CD4-positive, alpha-beta memory T cell (primary cell): ENCODE measurements around the gene RCE1. TPM values are rescaled to one million over a fixed set of nuclear protein-coding genes. Genes with fewer than 3 reads are reported as not detected.
A peak's percentile ranks its signal among the peaks of the same experiment; 100 is the strongest.

Source experiments
- CTCF ChIA-PET: fragments of 350-600 bp; sonication (Branson Sonifier 250); formaldehyde crosslinking; loops from one replicate; lab custom pipeline; 2021; ENCODE audit warnings: inconsistent platforms; ENCODE audit not compliant: partially characterized antibody; lab: Charles Lee
- POLR2A ChIA-PET: fragments of 350-600 bp; sonication (Branson Sonifier 250); formaldehyde crosslinking; loops from one replicate; lab custom pipeline; 2021; ENCODE audit not compliant: partially characterized antibody; lab: Charles Lee
- DNase-seq, 5 donors: peaks; one replicate each; pipeline versions ENCODE4 v3.0.0 to v3.0.0-alpha.2; 2020 to 2022; ENCODE audit warnings: mixed read lengths in 1 of 5
- H3K27ac ChIP-seq: one replicate; pipeline ENCODE4 v1.7.0; 2013; ENCODE audit warnings: low read depth, low read length
- H3K27me3 ChIP-seq: 2 replicates; pipeline ENCODE4 v1.7.0; 2013; ENCODE audit warnings: mild to moderate bottlenecking, low read length, moderate library complexity; ENCODE audit not compliant: insufficient read depth
- H3K36me3 ChIP-seq: 2 replicates; pipeline ENCODE4 v1.7.0; 2013; ENCODE audit warnings: mild to moderate bottlenecking, low read length, moderate library complexity; ENCODE audit not compliant: insufficient read depth
- H3K4me1 ChIP-seq: 2 replicates; pipeline ENCODE4 v1.7.0; 2013; ENCODE audit warnings: mild to moderate bottlenecking, low read length, moderate library complexity; ENCODE audit not compliant: insufficient read depth
- H3K4me3 ChIP-seq, 2 donors: one replicate each; pipeline ENCODE4 v1.7.0; 2013; ENCODE audit warnings: low read length in 2 of 2, mild to moderate bottlenecking in 1 of 2
- H3K9me3 ChIP-seq, 2 donors: one replicate each; pipeline ENCODE4 v1.7.0; 2013; ENCODE audit warnings: low read length in 2 of 2, control low read depth in 1 of 2; ENCODE audit not compliant: control insufficient read depth in 1 of 2
- H3K27ac Mint-ChIP-seq, 7 donors: one replicate each; pipeline ENCODE4 v1.8.0; 2020 to 2021; ENCODE audit warnings: mixed read lengths in 7 of 7, mild to moderate bottlenecking in 6 of 7, inconsistent platforms in 3 of 7, moderate library complexity in 3 of 7
- H3K27me3 Mint-ChIP-seq, 2 donors: one replicate each; pipeline ENCODE4 v1.8.0; 2020 to 2021; ENCODE audit warnings: mixed read lengths in 2 of 2
- H3K36me3 Mint-ChIP-seq, 2 donors: one replicate each; pipeline ENCODE4 v1.8.0; 2020 to 2021; ENCODE audit warnings: mixed read lengths in 2 of 2, inconsistent platforms in 1 of 2, mild to moderate bottlenecking in 1 of 2
- H3K4me1 Mint-ChIP-seq, 4 donors: one replicate each; pipeline ENCODE4 v1.8.0; 2020 to 2021; ENCODE audit warnings: mixed read lengths in 4 of 4, mild to moderate bottlenecking in 1 of 4
- H3K4me3 Mint-ChIP-seq, 8 donors: one replicate each; pipeline ENCODE4 v1.8.0; 2020 to 2021; ENCODE audit warnings: mixed read lengths in 8 of 8, mild to moderate bottlenecking in 7 of 8, moderate library complexity in 6 of 8, inconsistent platforms in 3 of 8
- H3K9me3 Mint-ChIP-seq, 8 donors: one replicate each; pipeline ENCODE4 v1.8.0; 2020 to 2021; ENCODE audit warnings: mixed read lengths in 8 of 8, mild to moderate bottlenecking in 5 of 8, inconsistent platforms in 3 of 8, moderate library complexity in 1 of 8
- intact Hi-C: fragments of 100-400 bp; cut with micrococcal nuclease; formaldehyde crosslinking; loops from one replicate; pipeline ENCODE4 v1.15.1; 2023
- polyA plus RNA-seq, 2 donors: library from polyadenylated mRNA; unstranded; fragments of 300-500 nt; fragmentation: Illumina TruSeq; gene quantifications; one replicate each; pipeline ENCODE4 v1.2.3, GENCODE V29; 2021
- total RNA-seq, 2 experiments: library from RNA; stranded (reverse); gene quantifications; one replicate each; pipeline ENCODE4 v1.2.3, GENCODE V29; 2021

The RCE1 gene
- total and polyA plus RNA-seq, 4 experiments from 2014 or later: 23.3 to 34.5 (median 30.7) TPM

- H3K27ac ChIP-seq: no peak overlapping the region
- no peaks in the 10 kb centered on the region for H3K27me3 Mint-ChIP-seq
- no peaks in the 10 kb centered on the region for H3K36me3 Mint-ChIP-seq
- no peak overlapping the region for H3K27ac Mint-ChIP-seq
- intact Hi-C loops: no loop called here
- no peaks in the 10 kb centered on the region for H3K36me3 ChIP-seq
- H3K4me3 Mint-ChIP-seq: no peak overlapping the region
- H3K4me3 ChIP-seq: no peak overlapping the region
- DNase-seq: no peak
- no peaks in the 10 kb centered on the region for H3K27me3 ChIP-seq
- H3K9me3 ChIP-seq: no peaks in the 10 kb centered on the region
- POLR2A ChIA-PET: no interaction called here
- no peaks in the 10 kb centered on the region for H3K9me3 Mint-ChIP-seq
- peaks cover 2 to 13% (median 7%) of the 10 kb centered on the region in 4 donors for H3K4me1 Mint-ChIP-seq
- H3K4me1 ChIP-seq: peaks cover 8% of the 10 kb centered on the region
- CTCF ChIA-PET: no interaction called here
Observed at GRCh38 chr11:66866007-66866406, 22.8 kb downstream of the RCE1 start.

DNA sequence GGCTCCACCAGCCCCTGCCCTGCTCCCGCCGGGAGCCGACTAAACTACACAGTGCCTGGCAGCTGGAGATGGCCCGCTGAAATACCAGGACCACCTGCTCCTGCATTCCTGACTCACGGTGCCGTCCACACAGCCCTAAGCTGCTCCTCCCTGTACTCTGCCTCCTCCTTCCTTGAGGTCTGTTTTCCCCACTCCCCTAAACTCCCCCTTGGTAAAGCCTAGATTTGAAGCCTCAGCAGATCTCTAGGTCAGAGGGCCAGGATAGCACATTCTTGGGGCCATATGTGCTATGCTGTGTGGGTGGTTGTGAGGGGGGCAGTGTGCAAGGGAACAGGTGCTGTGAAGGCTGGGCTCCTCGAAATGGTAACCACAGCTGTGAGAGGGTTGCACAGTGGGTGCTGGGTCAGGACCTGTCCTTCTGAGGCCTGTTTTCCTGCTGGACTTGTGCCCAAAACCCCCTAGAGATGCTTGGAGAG is 23.3 kb downstream of the RCE1 start:
- Mint-ChIP-seq H3K27me3 (no peaks in the 10 kb centered on the region), H3K36me3 (no peaks in the 10 kb centered on the region), H3K9me3 (no peaks in the 10 kb centered on the region), H3K27ac (no peak overlapping the region), H3K4me3 (no peak overlapping the region), H3K4me1 (peaks cover 2 to 13% (median 7%) of the 10 kb centered on the region in 4 donors)
- H3K4me1 ChIP-seq: peaks cover 8% of the 10 kb centered on the region
- no peaks in the 10 kb centered on the region for H3K36me3 ChIP-seq
- DNase-seq: no peak
- POLR2A ChIA-PET: no interaction called here
- intact Hi-C loops: no loop called here
- H3K4me3 ChIP-seq: no peak overlapping the region
- no peaks in the 10 kb centered on the region for H3K9me3 ChIP-seq
- CTCF ChIA-PET: interaction anchor here (1.5 kb wide), 1 partner anchor 174 kb away, joined by 3 read pairs; no protein-coding TSS in a partner anchor
- no peak overlapping the region for H3K27ac ChIP-seq
- H3K27me3 ChIP-seq: no peaks in the 10 kb centered on the region

DNA sequence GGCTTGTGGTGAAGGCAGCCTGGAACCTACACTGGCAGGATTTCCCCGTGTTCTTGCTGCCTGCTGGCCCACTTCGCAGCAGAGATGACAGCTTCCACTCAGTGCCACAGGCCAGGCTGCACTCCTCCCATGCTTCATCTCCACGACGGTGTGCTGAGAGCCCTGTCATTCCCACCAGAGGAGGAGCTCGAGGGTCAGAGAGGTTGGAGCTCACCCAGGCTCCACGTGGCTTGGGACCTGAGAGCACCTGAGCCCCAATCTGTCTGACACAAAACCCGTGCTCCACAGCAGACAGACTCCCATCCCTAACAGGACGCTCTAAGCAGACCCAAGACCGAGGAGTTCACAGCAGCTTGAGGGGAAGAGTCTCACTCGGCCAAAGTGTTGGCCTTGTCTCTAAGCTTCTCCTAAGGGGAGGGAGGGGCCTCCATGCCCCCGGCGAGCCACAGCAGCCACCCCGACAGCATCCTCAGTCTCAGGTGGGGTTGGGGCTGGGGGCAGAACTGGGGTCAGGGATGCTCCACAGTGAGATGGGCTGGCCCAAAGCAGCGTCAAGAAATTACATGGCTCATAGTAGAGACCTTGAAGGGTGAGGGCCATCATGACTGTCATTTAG is 24.3 kb downstream of the RCE1 start:
- Mint-ChIP-seq H3K4me3 (no peak overlapping the region), H3K4me1 (peaks cover 2 to 13% (median 7%) of the 10 kb centered on the region in 4 donors), H3K9me3 (no peaks in the 10 kb centered on the region), H3K27me3 (no peaks in the 10 kb centered on the region), H3K27ac (peak overlapping the region in 1 of 7 donors; percentile 74), H3K36me3 (no peaks in the 10 kb centered on the region)
- Histone ChIP-seq H3K4me3 (no peak overlapping the region), H3K27me3 (no peaks in the 10 kb centered on the region), H3K36me3 (no peaks in the 10 kb centered on the region), H3K27ac (no peak overlapping the region), H3K4me1 (peaks cover 8% of the 10 kb centered on the region), H3K9me3 (no peaks in the 10 kb centered on the region)
- CTCF ChIA-PET: interaction anchor here (1.3 to 1.5 kb wide), 2 partner anchors 172 to 175 kb away, joined by 3 to 4 read pairs; no protein-coding TSS in a partner anchor
- no peak for DNase-seq
- POLR2A ChIA-PET: interaction anchor here (0.9 kb wide), 1 partner anchor 25 kb away, joined by 3 read pairs; no protein-coding TSS in a partner anchor
- intact Hi-C loops: loop anchor here (1.0 kb wide), 2 partner anchors 33 to 123 kb away; a partner anchor contains a TSS

GRCh38 chr11:66868082-66868725 is 25.0 kb downstream of the RCE1 start:
- ChIA-PET POLR2A (interaction anchor here (0.9 kb wide), 1 partner anchor 26 kb away, joined by 3 read pairs; no protein-coding TSS in a partner anchor), CTCF (interaction anchor here (1.3 to 1.5 kb wide), 2 partner anchors 173 to 176 kb away, joined by 3 to 4 read pairs; no protein-coding TSS in a partner anchor)
- Histone ChIP-seq H3K27me3 (no peaks in the 10 kb centered on the region), H3K4me3 (no peak overlapping the region), H3K9me3 (no peaks in the 10 kb centered on the region), H3K27ac (no peak overlapping the region), H3K36me3 (no peaks in the 10 kb centered on the region), H3K4me1 (peaks cover 8% of the 10 kb centered on the region)
- intact Hi-C loops: loop anchor here (1.0 kb wide), 2 partner anchors 34 to 124 kb away; a partner anchor contains a TSS
- H3K27ac Mint-ChIP-seq: peak overlapping the region in 1 of 7 donors; percentile 12
- H3K27me3 Mint-ChIP-seq: no peaks in the 10 kb centered on the region
- H3K4me1 Mint-ChIP-seq: peaks cover 2 to 13% (median 7%) of the 10 kb centered on the region in 4 donors
- DNase-seq: no peak
- no peaks in the 10 kb centered on the region for H3K9me3 Mint-ChIP-seq
- peak overlapping the region in 1 of 8 donors; percentile 6 for H3K4me3 Mint-ChIP-seq
- no peaks in the 10 kb centered on the region for H3K36me3 Mint-ChIP-seq

GRCh38 chr11:66868726-66869566 is 25.7 kb downstream of the RCE1 start:
- Histone ChIP-seq H3K27ac (no peak overlapping the region), H3K9me3 (no peaks in the 10 kb centered on the region), H3K4me1 (peaks cover 8% of the 10 kb centered on the region), H3K36me3 (no peaks in the 10 kb centered on the region), H3K27me3 (no peaks in the 10 kb centered on the region), H3K4me3 (no peak overlapping the region)
- Mint-ChIP-seq H3K9me3 (no peaks in the 10 kb centered on the region), H3K27me3 (no peaks in the 10 kb centered on the region), H3K36me3 (no peaks in the 10 kb centered on the region), H3K4me1 (peaks cover 2 to 13% (median 7%) of the 10 kb centered on the region in 4 donors), H3K4me3 (peak overlapping the region in 1 of 8 donors; percentile 57), H3K27ac (peak overlapping the region in 3 of 7 donors; percentile 12 to 31 (median 12))
- intact Hi-C loops: loop anchor here (1.0 kb wide), 2 partner anchors 35 to 125 kb away; a partner anchor contains a TSS
- CTCF ChIA-PET: interaction anchor here (1.2 to 1.3 kb wide), 2 partner anchors 14 to 174 kb away, joined by 3 to 4 read pairs; no protein-coding TSS in a partner anchor
- peak; percentile 62 to 84 (median 68) for DNase-seq
- POLR2A ChIA-PET: no interaction called here

GRCh38 chr11:66869567-66869870 is 26.3 kb downstream of the RCE1 start:
- no peak overlapping the region for H3K4me3 Mint-ChIP-seq
- Histone ChIP-seq H3K4me3 (no peak overlapping the region), H3K9me3 (no peaks in the 10 kb centered on the region), H3K27ac (no peak overlapping the region), H3K27me3 (no peaks in the 10 kb centered on the region), H3K4me1 (peaks cover 8% of the 10 kb centered on the region), H3K36me3 (no peaks in the 10 kb centered on the region)
- intact Hi-C loops: no loop called here
- no peaks in the 10 kb centered on the region for H3K36me3 Mint-ChIP-seq
- peaks cover 2 to 13% (median 7%) of the 10 kb centered on the region in 4 donors for H3K4me1 Mint-ChIP-seq
- H3K9me3 Mint-ChIP-seq: no peaks in the 10 kb centered on the region
- ChIA-PET CTCF (interaction anchor here (1.2 kb wide), 1 partner anchor 13 kb away, joined by 3 read pairs; no protein-coding TSS in a partner anchor), POLR2A (interaction anchor here (1.2 kb wide), 1 partner anchor 27 kb away, joined by 3 read pairs; no protein-coding TSS in a partner anchor)
- no peak for DNase-seq
- H3K27ac Mint-ChIP-seq: peak overlapping the region in 1 of 7 donors; percentile 31
- no peaks in the 10 kb centered on the region for H3K27me3 Mint-ChIP-seq
